CD14-positive monocyte (primary cell): ENCODE measurements around the gene GCK. TPM values are rescaled to one million over a fixed set of nuclear protein-coding genes. Genes with fewer than 3 reads are reported as not detected.

Experiments
- DNase-seq, 3 donors: peaks; one replicate each; pipeline ENCODE4 v3.0.0-alpha.2; 2011 to 2022
- H2AFZ ChIP-seq: 2 replicates; pipeline ENCODE4 v1.6.0; 2012; ENCODE audit warnings: mild to moderate bottlenecking, low read depth, low read length, inconsistent platforms; ENCODE audit not compliant: insufficient read depth, poor library complexity, severe bottlenecking
- H3K27ac ChIP-seq, 2 donors: 1 replicate in 1 of 2; 2 replicates in 1 of 2; pipeline ENCODE4 v1.5.1; 2012 to 2013; ENCODE audit warnings: low read length in 2 of 2, control low read depth in 1 of 2, inconsistent platforms in 1 of 2, low read depth in 1 of 2, mild to moderate bottlenecking in 1 of 2
- H3K27me3 ChIP-seq, 2 donors: one replicate each; pipeline versions ENCODE4 v1.6.0 to v1.6.1; 2011 to 2013; ENCODE audit warnings: low read length in 2 of 2; ENCODE audit not compliant: control insufficient read depth in 2 of 2, insufficient read depth in 2 of 2
- H3K36me3 ChIP-seq, 2 donors: replicated peaks in 1 of 2; 1 replicate in 1 of 2; 2 replicates in 1 of 2; pipeline versions ENCODE4 v1.5.1 to v1.6.1; 2012 to 2013; ENCODE audit warnings: low read length in 2 of 2, control low read depth in 1 of 2, inconsistent platforms in 1 of 2, mild to moderate bottlenecking in 1 of 2; ENCODE audit not compliant: insufficient read depth in 2 of 2, control insufficient read depth in 1 of 2
- H3K4me1 ChIP-seq, 2 donors: 1 replicate in 1 of 2; 2 replicates in 1 of 2; pipeline versions ENCODE4 v1.5.1 to v1.6.1; 2012 to 2013; ENCODE audit warnings: low read length in 2 of 2, control low read depth in 1 of 2, inconsistent platforms in 1 of 2, mild to moderate bottlenecking in 1 of 2, moderate library complexity in 1 of 2; ENCODE audit not compliant: insufficient read depth in 2 of 2, control insufficient read depth in 1 of 2
- H3K4me2 ChIP-seq: replicated peaks from 2 replicates; pipeline ENCODE3; 2012; ENCODE audit warnings: low read length, moderate library complexity, mild to moderate bottlenecking; ENCODE audit not compliant: poor library complexity, severe bottlenecking; ENCODE audit errors: extremely low read depth
- H3K4me3 ChIP-seq, 3 experiments: fragments of 200-600 bp in 1 of 3; sonication (generic) in 1 of 3; replicated peaks in 1 of 3; 1 replicate in 2 of 3; 2 replicates in 1 of 3; pipeline ENCODE4 v1.5.1; 2011 to 2013; ENCODE audit warnings: low read length in 3 of 3, mild to moderate bottlenecking in 3 of 3, control low read depth in 2 of 3, low read depth in 2 of 3, inconsistent platforms in 1 of 3, moderate library complexity in 1 of 3
- H3K79me2 ChIP-seq: 2 replicates; pipeline ENCODE4 v1.6.0; 2012; ENCODE audit warnings: mild to moderate bottlenecking, control low read depth, inconsistent platforms, low read length, moderate library complexity; ENCODE audit not compliant: insufficient read depth
- H3K9ac ChIP-seq: 2 replicates; pipeline ENCODE4 v1.6.0; 2017; ENCODE audit warnings: low read length, mild to moderate bottlenecking; ENCODE audit not compliant: insufficient read depth, poor library complexity, severe bottlenecking
- H3K9me3 ChIP-seq, 2 donors: replicated peaks in 1 of 2; 1 replicate in 1 of 2; 2 replicates in 1 of 2; pipeline versions ENCODE4 v1.5.1 to v1.6.1; 2012 to 2013; ENCODE audit warnings: low read length in 2 of 2, control low read depth in 1 of 2; ENCODE audit not compliant: control insufficient read depth in 1 of 2, insufficient read depth in 1 of 2
- H4K20me1 ChIP-seq: 2 replicates; pipeline ENCODE4 v1.6.0; 2012; ENCODE audit warnings: mild to moderate bottlenecking, low read length, control low read depth, moderate library complexity; ENCODE audit not compliant: insufficient read depth
- H3K27ac Mint-ChIP-seq, 7 donors: one replicate each; pipeline ENCODE4 v1.8.0; 2020; ENCODE audit warnings: mild to moderate bottlenecking in 7 of 7, mixed read lengths in 7 of 7, moderate library complexity in 6 of 7, inconsistent platforms in 2 of 7
- H3K27me3 Mint-ChIP-seq, 3 donors: one replicate each; pipeline ENCODE4 v1.8.0; 2021 to 2022; ENCODE audit warnings: low read depth in 3 of 3, mild to moderate bottlenecking in 3 of 3, mixed read lengths in 3 of 3, moderate library complexity in 3 of 3, inconsistent platforms in 1 of 3
- H3K36me3 Mint-ChIP-seq, 2 donors: one replicate each; pipeline ENCODE4 v1.8.0; 2020; ENCODE audit warnings: mixed read lengths in 2 of 2, inconsistent platforms in 1 of 2, mild to moderate bottlenecking in 1 of 2
- H3K4me1 Mint-ChIP-seq: one replicate; pipeline ENCODE4 v1.8.0; 2020; ENCODE audit warnings: mild to moderate bottlenecking, mixed read lengths
- H3K4me3 Mint-ChIP-seq, 2 donors: one replicate each; pipeline ENCODE4 v1.8.0; 2020; ENCODE audit warnings: mild to moderate bottlenecking in 2 of 2, mixed read lengths in 2 of 2, moderate library complexity in 1 of 2
- H3K9me3 Mint-ChIP-seq, 7 donors: one replicate each; pipeline ENCODE4 v1.8.0; 2020 to 2022; ENCODE audit warnings: mixed read lengths in 7 of 7, mild to moderate bottlenecking in 6 of 7, moderate library complexity in 6 of 7, inconsistent platforms in 2 of 7
- WGBS: methylation state at CpG from one replicate; pipeline ENCODE4 v1.1.5; 2013; ENCODE audit warnings: missing lambda C conversion rate; ENCODE audit not compliant: insufficient coverage; 5-methylcytosine and 5-hydroxymethylcytosine counted together
- intact Hi-C, 2 donors: fragments of 100-400 bp; cut with micrococcal nuclease; formaldehyde crosslinking; loops; one replicate each; pipeline versions ENCODE4 v1.15.0 to v1.15.1; 2023
- polyA plus RNA-seq, 3 donors: library from polyadenylated mRNA; depleted of rRNA in 1 of 3; unstranded in 2 of 3; stranded (reverse) in 1 of 3; fragments of 300-500 nt in 2 of 3; fragments of >200 nt in 1 of 3; fragmentation: Illumina TruSeq in 2 of 3; gene quantifications; 1 replicate in 2 of 3; 2 replicates in 1 of 3; pipeline ENCODE4 v1.2.3, GENCODE V29; 2012 to 2021
- TF ChIP-seq, protein P1 (sequence below): fragments of 200-600 bp; IDR thresholded peaks from one replicate; pipeline ENCODE4 v1.8.0; 2022; ENCODE audit warnings: antibody characterized with exemption, mild to moderate bottlenecking

Gene GCK
- polyA plus RNA-seq, 3 donors, result not detected

DNA sequence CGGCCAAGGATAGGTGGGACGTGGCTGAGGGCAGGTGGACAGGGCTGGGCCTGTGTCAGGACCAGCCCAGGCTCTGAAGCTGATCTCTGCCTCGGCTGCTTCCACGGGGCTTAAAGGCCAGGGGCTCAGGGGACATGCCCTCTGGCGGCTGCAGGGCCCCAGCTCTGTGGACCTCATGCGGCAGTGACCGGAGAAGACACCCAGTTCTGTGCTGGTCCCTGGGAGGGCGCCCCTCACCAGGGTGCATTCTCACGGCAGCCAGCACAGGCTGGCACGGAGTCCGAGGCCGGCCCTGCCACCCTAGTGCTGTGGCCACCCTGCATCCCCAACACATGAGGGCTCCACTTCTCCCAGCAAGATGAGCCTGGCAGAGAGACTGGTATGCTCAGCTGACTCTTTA, 41.8 kb upstream of the GCK start:
- H3K9me3 ChIP-seq, result no peaks in the 10 kb centered on the region
- WGBS, result 97% methylated on average over 12 of the region's 12 CpGs
- H3K4me1 ChIP-seq, result no peaks in the 10 kb centered on the region
- no peaks in the 10 kb centered on the region for H3K79me2 ChIP-seq
- H3K36me3 ChIP-seq, result no peaks in the 10 kb centered on the region
- H3K4me1 Mint-ChIP-seq, result no peaks in the 10 kb centered on the region
- H3K9me3 Mint-ChIP-seq, result no peaks in the 10 kb centered on the region
- TF ChIP-seq, protein P1, sequence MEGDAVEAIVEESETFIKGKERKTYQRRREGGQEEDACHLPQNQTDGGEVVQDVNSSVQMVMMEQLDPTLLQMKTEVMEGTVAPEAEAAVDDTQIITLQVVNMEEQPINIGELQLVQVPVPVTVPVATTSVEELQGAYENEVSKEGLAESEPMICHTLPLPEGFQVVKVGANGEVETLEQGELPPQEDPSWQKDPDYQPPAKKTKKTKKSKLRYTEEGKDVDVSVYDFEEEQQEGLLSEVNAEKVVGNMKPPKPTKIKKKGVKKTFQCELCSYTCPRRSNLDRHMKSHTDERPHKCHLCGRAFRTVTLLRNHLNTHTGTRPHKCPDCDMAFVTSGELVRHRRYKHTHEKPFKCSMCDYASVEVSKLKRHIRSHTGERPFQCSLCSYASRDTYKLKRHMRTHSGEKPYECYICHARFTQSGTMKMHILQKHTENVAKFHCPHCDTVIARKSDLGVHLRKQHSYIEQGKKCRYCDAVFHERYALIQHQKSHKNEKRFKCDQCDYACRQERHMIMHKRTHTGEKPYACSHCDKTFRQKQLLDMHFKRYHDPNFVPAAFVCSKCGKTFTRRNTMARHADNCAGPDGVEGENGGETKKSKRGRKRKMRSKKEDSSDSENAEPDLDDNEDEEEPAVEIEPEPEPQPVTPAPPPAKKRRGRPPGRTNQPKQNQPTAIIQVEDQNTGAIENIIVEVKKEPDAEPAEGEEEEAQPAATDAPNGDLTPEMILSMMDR, result no peak
- no peaks in the 10 kb centered on the region for H3K27me3 ChIP-seq
- H3K4me3 Mint-ChIP-seq, result no peak overlapping the region
- H2AFZ ChIP-seq, result no peak overlapping the region
- no peak overlapping the region for H3K27ac ChIP-seq
- no peak overlapping the region for H3K4me2 ChIP-seq
- intact Hi-C loops, result no loop called here
- no peaks in the 10 kb centered on the region for H4K20me1 ChIP-seq
- no peaks in the 10 kb centered on the region for H3K36me3 Mint-ChIP-seq
- H3K9ac ChIP-seq, result no peak overlapping the region
- peaks cover under 1 to 5% (median 4%) of the 10 kb centered on the region in 3 donors for H3K27me3 Mint-ChIP-seq
- no peak overlapping the region for H3K4me3 ChIP-seq
- H3K27ac Mint-ChIP-seq, result no peak overlapping the region
- DNase-seq, result no peak

DNA sequence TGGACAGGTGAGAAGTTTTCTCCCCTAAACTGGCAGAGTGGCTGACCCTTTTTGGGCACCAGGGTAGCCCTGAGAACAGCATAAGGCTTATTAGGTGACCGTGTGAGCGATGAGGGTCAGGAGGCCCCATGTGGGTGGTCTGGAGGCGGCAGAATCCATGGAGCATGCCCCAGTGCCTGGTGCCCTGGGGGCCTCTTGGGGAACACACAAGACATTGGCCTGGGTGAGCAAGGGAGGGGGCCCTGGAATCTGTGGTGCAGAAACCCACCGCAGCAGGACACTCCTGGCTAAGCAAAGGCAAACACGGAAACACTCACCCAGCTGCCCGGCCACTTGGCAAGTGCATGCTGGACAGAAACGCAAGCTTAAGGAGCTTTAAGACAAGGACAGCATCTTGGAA, 41.0 kb upstream of the GCK start:
- Histone ChIP-seq H4K20me1 (no peaks in the 10 kb centered on the region), H3K4me3 (no peak overlapping the region)
- WGBS, result 96% methylated on average over 7 of the region's 7 CpGs

More for the DNA sequence above, 41.0 kb upstream of the GCK start:
- H3K36me3 ChIP-seq, result no peaks in the 10 kb centered on the region
- no peak for DNase-seq
- no peaks in the 10 kb centered on the region for H3K9me3 Mint-ChIP-seq
- no peak overlapping the region for H3K9ac ChIP-seq
- no peak overlapping the region for H3K4me2 ChIP-seq
- TF ChIP-seq, protein P1, result no peak
- no peaks in the 10 kb centered on the region for H3K4me1 Mint-ChIP-seq
- H3K4me3 Mint-ChIP-seq, result no peak overlapping the region
- H3K27me3 ChIP-seq, result no peaks in the 10 kb centered on the region
- no peak overlapping the region for H2AFZ ChIP-seq
- no peaks in the 10 kb centered on the region for H3K79me2 ChIP-seq
- no peaks in the 10 kb centered on the region for H3K9me3 ChIP-seq
- no peak overlapping the region for H3K27ac Mint-ChIP-seq
- no peak overlapping the region for H3K27ac ChIP-seq
- intact Hi-C loops, result no loop called here
- no peaks in the 10 kb centered on the region for H3K36me3 Mint-ChIP-seq
- no peaks in the 10 kb centered on the region for H3K4me1 ChIP-seq
- H3K27me3 Mint-ChIP-seq, result peaks cover 3 to 5% (median 4%) of the 10 kb centered on the region in 3 donors
